ENCODE data around the gene CACNA2D1. TPM values are rescaled to one million over a fixed set of nuclear protein-coding genes. Genes with fewer than 3 reads are reported as not detected.

Gene CACNA2D1
- total and polyA plus RNA-seq, 7 donors: 0.23 to 115 (median 59.7) TPM

GRCh38 chr7:82224529-82224928 is 219.0 kb downstream of the CACNA2D1 start:
- TF ChIP-seq POLR2AphosphoS5 (IDR thresholded peaks at IDR 0.05): no peak
- no peak for TF ChIP-seq EP300 (IDR thresholded peaks at IDR 0.05)
- TF ChIP-seq POLR2A (IDR thresholded peaks at IDR 0.05): no peak
- no peak for TF ChIP-seq CTCF (IDR thresholded peaks at IDR 0.05)
- H3K4me1 ChIP-seq: peaks cover 0 to 5% (median 0%) of the 10 kb centered on the region in 4 donors
- no peaks in the 10 kb centered on the region for H3K9me3 ChIP-seq
- H3K4me3 ChIP-seq: no peak overlapping the region
- intact Hi-C loops (cut with DNase I): no loop called here
- DNase-seq: no peak
- H3K27me3 ChIP-seq: no peaks in the 10 kb centered on the region
- WGBS, 2 donors: 87 to 91% methylated on average over 6 of the region's 6 CpGs
- H3K36me3 ChIP-seq: no peaks in the 10 kb centered on the region
- no peak overlapping the region for H3K27ac ChIP-seq

GRCh38 chr7:82223580-82223979 is 220.0 kb downstream of the CACNA2D1 start:
- 67 to 69% methylated on average over 3 of the region's 3 CpGs for WGBS, 2 donors

GRCh38 chr7:82221152-82221674 is 222.4 kb downstream of the CACNA2D1 start:
- Histone ChIP-seq H3K4me3 (no peak overlapping the region), H3K36me3 (no peaks in the 10 kb centered on the region), H3K9me3 (no peaks in the 10 kb centered on the region), H3K4me1 (no peaks in the 10 kb centered on the region), H3K27me3 (no peaks in the 10 kb centered on the region), H3K27ac (no peak overlapping the region)
- no peak for DNase-seq
- intact Hi-C loops (cut with DNase I): no loop called here
- 91 to 93% methylated on average over 9 of the region's 9 CpGs for WGBS, 2 donors
- TF ChIP-seq POLR2A (IDR thresholded peaks at IDR 0.05): no peak
- TF ChIP-seq CTCF (IDR thresholded peaks at IDR 0.05): no peak
- no peak for TF ChIP-seq EP300 (IDR thresholded peaks at IDR 0.05)
- no peak for TF ChIP-seq POLR2AphosphoS5 (IDR thresholded peaks at IDR 0.05)

More at GRCh38 chr7:82223580-82223979, 220.0 kb downstream of the CACNA2D1 start:
- no peak for TF ChIP-seq EP300 (IDR thresholded peaks at IDR 0.05)
- Histone ChIP-seq H3K9me3 (no peaks in the 10 kb centered on the region), H3K27me3 (no peaks in the 10 kb centered on the region), H3K4me1 (no peaks in the 10 kb centered on the region), H3K36me3 (no peaks in the 10 kb centered on the region), H3K27ac (no peak overlapping the region), H3K4me3 (no peak overlapping the region)
- intact Hi-C loops (cut with DNase I): no loop called here
- no peak for DNase-seq

GRCh38 chr7:82212466-82212865 is 231.1 kb downstream of the CACNA2D1 start:
- TF ChIP-seq POLR2AphosphoS5 (IDR thresholded peaks at IDR 0.05): no peak
- no peak for TF ChIP-seq CTCF (IDR thresholded peaks at IDR 0.05)
- no peak for TF ChIP-seq EP300 (IDR thresholded peaks at IDR 0.05)
- peaks cover 0 to 19% (median 3%) of the 10 kb centered on the region in 4 donors for H3K4me1 ChIP-seq
- no peak overlapping the region for H3K27ac ChIP-seq
- no peaks in the 10 kb centered on the region for H3K9me3 ChIP-seq
- H3K4me3 ChIP-seq: no peak overlapping the region
- H3K36me3 ChIP-seq: no peaks in the 10 kb centered on the region
- H3K27me3 ChIP-seq: no peaks in the 10 kb centered on the region
- DNase-seq: no peak
- intact Hi-C loops (cut with DNase I): no loop called here

GRCh38 chr7:82211333-82211732 is 232.2 kb downstream of the CACNA2D1 start:
- H3K4me3 ChIP-seq: no peak overlapping the region
- TF ChIP-seq EP300 (IDR thresholded peaks at IDR 0.05): no peak
- intact Hi-C loops (cut with DNase I): no loop called here
- no peaks in the 10 kb centered on the region for H3K36me3 ChIP-seq
- no peaks in the 10 kb centered on the region for H3K27me3 ChIP-seq
- H3K9me3 ChIP-seq: no peaks in the 10 kb centered on the region
- no peak for DNase-seq
- H3K4me1 ChIP-seq: peaks cover 0 to 19% (median 3%) of the 10 kb centered on the region in 4 donors
- 91 to 93% methylated on average over 1 of the region's 1 CpG for WGBS, 2 donors
- H3K27ac ChIP-seq: no peak overlapping the region
